ENCODE measurements around the gene SDK1. TPM values are rescaled to one million over a fixed set of nuclear protein-coding genes. Genes with fewer than 3 reads are reported as not detected.

SDK1 gene
- total and polyA plus RNA-seq, 2 of the 8 experiments (the other 6 are each of a cell fraction or from before 2014, with no cell fraction given): 3.3 to 7.2 TPM

DNA sequence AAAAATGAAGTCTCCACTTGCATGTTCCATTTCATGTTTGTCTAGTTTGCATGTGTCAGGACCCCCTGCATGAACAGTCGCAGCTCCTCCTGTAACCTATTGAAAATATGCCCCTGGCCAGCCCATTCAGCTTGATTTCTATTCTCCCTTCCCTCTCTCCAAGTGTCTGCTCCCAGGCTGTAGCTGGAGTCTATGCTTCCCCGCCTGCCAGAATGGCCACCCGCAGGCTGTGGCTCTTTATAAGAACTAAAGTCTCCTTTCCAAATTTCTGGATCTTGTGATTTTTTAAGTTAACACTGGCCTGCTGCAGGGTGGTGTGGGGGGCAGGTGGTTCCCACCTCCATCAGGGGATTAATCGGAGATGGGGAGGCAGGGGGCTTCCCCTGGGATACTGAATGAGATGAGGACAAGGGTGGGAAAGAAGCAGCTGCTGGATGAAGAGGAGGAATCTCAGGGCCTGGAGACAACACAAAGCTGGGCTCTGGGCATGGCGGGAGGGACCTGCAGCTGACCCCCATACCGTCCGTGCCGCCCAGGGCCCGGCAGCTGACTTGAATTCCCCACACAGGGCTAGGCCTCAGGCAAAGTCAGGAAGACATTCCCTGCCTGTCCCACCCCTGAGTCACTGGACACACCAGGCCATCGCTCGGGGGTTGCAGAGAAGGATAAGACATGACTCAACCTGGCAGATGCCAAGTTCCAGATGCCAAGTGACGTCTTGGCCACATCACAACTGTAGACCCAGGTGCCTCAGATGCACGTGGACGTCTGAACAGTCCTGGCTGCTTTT lies 981.6 kb downstream of the SDK1 start:
- Histone ChIP-seq H4K91ac (replicated peaks; ENCODE audit: insufficient read length, low read length) (no peak overlapping the region), H2AFZ (ENCODE audit: low read length) (no peak overlapping the region), H3K14ac (ENCODE audit: insufficient read length) (no peak overlapping the region), H3K79me1 (ENCODE audit: low read depth, low read length) (no peaks in the 10 kb centered on the region), H3K27me3 (replicated peaks in 1 of 4; ENCODE audit: control insufficient read depth in 3 of 4, extremely low read depth in 1 of 4, insufficient read depth in 3 of 4, low read length in 3 of 4) (no peaks in the 10 kb centered on the region), H3K9ac (replicated peaks in 1 of 4; ENCODE audit: extremely low read depth in 1 of 4, low read depth in 3 of 4, low read length in 3 of 4) (no peak overlapping the region), H3K4me1 (replicated peaks in 1 of 4; ENCODE audit: control insufficient read depth in 3 of 4, insufficient read depth in 4 of 4, low read length in 3 of 4) (no peaks in the 10 kb centered on the region), H2BK5ac (ENCODE audit: low read depth, low read length) (0 out of 2 replicates have a peak overlapping the region, but pooled peaks have one; percentile 35), H2AK5ac (ENCODE audit: low read depth, low read length) (no peak overlapping the region), H3K18ac (ENCODE audit: extremely low read depth, low read length) (no peak overlapping the region), H4K8ac (ENCODE audit: extremely low read depth, insufficient read depth, low read length) (no peak overlapping the region), H3K27ac (ENCODE audit: low read depth, low read length) (no peak overlapping the region), H3K36me3 (ENCODE audit: control insufficient read depth in 2 of 4, insufficient read depth in 4 of 4, low read length in 3 of 4) (no peaks in the 10 kb centered on the region), H2BK12ac (ENCODE audit: low read depth, low read length) (no peak overlapping the region), H2BK120ac (replicated peaks; ENCODE audit: low read depth, low read length) (no peak overlapping the region), H3K4ac (replicated peaks; ENCODE audit: insufficient read length, low read depth, low read length) (no peak overlapping the region), H4K5ac (ENCODE audit: insufficient read length, low read depth, low read length) (no peak overlapping the region), H2BK20ac (ENCODE audit: low read length) (no peak overlapping the region), H3K23ac (ENCODE audit: insufficient read length) (no peak overlapping the region), H2BK15ac (ENCODE audit: low read length) (no peak overlapping the region), H3K23me2 (ENCODE audit: low read depth, low read length) (no peaks in the 10 kb centered on the region), H3K56ac (replicated peaks; ENCODE audit: insufficient read length, low read depth, low read length) (no peak overlapping the region), H3K79me2 (ENCODE audit: control insufficient read depth in 1 of 2, insufficient read depth in 2 of 2, low read length in 2 of 2) (no peaks in the 10 kb centered on the region), H3K4me2 (ENCODE audit: insufficient read depth in 1 of 2, low read depth in 2 of 2, low read length in 2 of 2) (no peak overlapping the region), H4K20me1 (replicated peaks in 1 of 2; ENCODE audit: control insufficient read depth in 1 of 2, insufficient read depth in 2 of 2, low read length in 2 of 2) (no peaks in the 10 kb centered on the region), H3K9me3 (ENCODE audit: insufficient read depth in 2 of 2, low read depth in 1 of 2, low read length in 1 of 2) (peaks cover 2 to 32% of the 10 kb centered on the region in 2 experiments; a peak in 3 of 4 replicates), H3K4me3 (ENCODE audit: extremely low read depth in 1 of 4, insufficient read depth in 2 of 4, low read depth in 3 of 4, low read length in 4 of 4) (no peak overlapping the region)
- ChIA-PET POLR2A (ENCODE audit: partially characterized antibody) (no interaction called here), CTCF (ENCODE audit: partially characterized antibody) (interaction anchor here (0.7 to 1.3 kb wide), 3 partner anchors 8 to 150 kb away, joined by 3 to 4 read pairs (median 3); no protein-coding TSS in a partner anchor)
- DNase-seq (ENCODE audit: low read depth in 1 of 2, low spot score in 2 of 2): no peak
- TF ChIP-seq RFX5 (IDR thresholded peaks at IDR 0.05; ENCODE audit: borderline replicate concordance, low read depth, low read length) (no peak), MAFK (IDR thresholded peaks at IDR 0.05; ENCODE audit: low read depth, low read length) (no peak), PHF8 (conservative IDR thresholded peaks at IDR 0.05; ENCODE audit: low read depth, low read length) (no peak), CTBP2 (IDR thresholded peaks at IDR 0.05; ENCODE audit: borderline replicate concordance, insufficient read depth, insufficient read length, low read length) (no peak), GABPA (IDR thresholded peaks at IDR 0.05; ENCODE audit: borderline replicate concordance, insufficient read depth, low read length) (no peak), RXRA (IDR thresholded peaks at IDR 0.05; ENCODE audit: insufficient read depth, low read depth, low read length) (no peak), TAF1 (IDR thresholded peaks at IDR 0.05; ENCODE audit: low read depth, low read length) (no peak)
- TF ChIP-seq, protein P1, sequence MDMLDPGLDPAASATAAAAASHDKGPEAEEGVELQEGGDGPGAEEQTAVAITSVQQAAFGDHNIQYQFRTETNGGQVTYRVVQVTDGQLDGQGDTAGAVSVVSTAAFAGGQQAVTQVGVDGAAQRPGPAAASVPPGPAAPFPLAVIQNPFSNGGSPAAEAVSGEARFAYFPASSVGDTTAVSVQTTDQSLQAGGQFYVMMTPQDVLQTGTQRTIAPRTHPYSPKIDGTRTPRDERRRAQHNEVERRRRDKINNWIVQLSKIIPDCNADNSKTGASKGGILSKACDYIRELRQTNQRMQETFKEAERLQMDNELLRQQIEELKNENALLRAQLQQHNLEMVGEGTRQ (IDR thresholded peaks at IDR 0.05; ENCODE audit: low read length): no peak
- WGBS, 2 experiments (ENCODE audit: extremely low coverage in 1 of 2, insufficient coverage in 1 of 2, insufficient read length in 1 of 2, insufficient replicate concordance in 2 of 2, low coverage in 1 of 2, low lambda C conversion rate in 2 of 2, missing lambda C conversion rate in 1 of 2): 91% methylated on average over 14 of the region's 14 CpGs; no CpG with 5 or more reads in 1 of the 2 experiments
- no peak for FAIRE-seq
